Prostate gland (tissue), 2 donors: ENCODE measurements around the gene CENPT.

Experiments used
- CTCF ChIP-seq, 4 experiments: fragments of 200-600 bp in 2 of 4; fragments of 450-650 bp in 2 of 4; sonication (generic) in 2 of 4; IDR thresholded peaks; 1 replicate in 3 of 4; 2 replicates in 1 of 4; pipeline ENCODE4 v1.5.1; 2016 to 2019; ENCODE audit warnings: antibody characterized with exemption in 4 of 4, mild to moderate bottlenecking in 2 of 4, moderate library complexity in 2 of 4
- POLR2A ChIP-seq: fragments of 450-650 bp; IDR thresholded peaks from one replicate; pipeline ENCODE4 v1.6.1; 2016; ENCODE audit warnings: antibody characterized with exemption, mild to moderate bottlenecking
- POLR2AphosphoS5 ChIP-seq: sonication (generic); formaldehyde crosslinking; IDR thresholded peaks from one replicate; pipeline ENCODE4 v1.6.1; 2017; ENCODE audit warnings: antibody characterized with exemption

- TF ChIP-seq CTCF (IDR thresholded peaks at IDR 0.05) (no peak), POLR2AphosphoS5 (no peak), POLR2A (no peak)
Measured at GRCh38 chr16:67844497-67844896, 3.0 kb downstream of the CENPT start.
